Airway epithelial cell (primary cell): Measurements from ENCODE around the gene ABCB9. TPM values are rescaled to one million over a fixed set of nuclear protein-coding genes. Genes with fewer than 3 reads are reported as not detected.

Source experiments
- total RNA-seq: library from RNA; depleted of rRNA; stranded (reverse); fragments of >200 nt; gene quantifications from 2 replicates; pipeline ENCODE4 v1.2.3, GENCODE V29; 2015

ABCB9 gene
- total RNA-seq: 4.1 and 7.2 TPM in 2 replicates

DNA sequence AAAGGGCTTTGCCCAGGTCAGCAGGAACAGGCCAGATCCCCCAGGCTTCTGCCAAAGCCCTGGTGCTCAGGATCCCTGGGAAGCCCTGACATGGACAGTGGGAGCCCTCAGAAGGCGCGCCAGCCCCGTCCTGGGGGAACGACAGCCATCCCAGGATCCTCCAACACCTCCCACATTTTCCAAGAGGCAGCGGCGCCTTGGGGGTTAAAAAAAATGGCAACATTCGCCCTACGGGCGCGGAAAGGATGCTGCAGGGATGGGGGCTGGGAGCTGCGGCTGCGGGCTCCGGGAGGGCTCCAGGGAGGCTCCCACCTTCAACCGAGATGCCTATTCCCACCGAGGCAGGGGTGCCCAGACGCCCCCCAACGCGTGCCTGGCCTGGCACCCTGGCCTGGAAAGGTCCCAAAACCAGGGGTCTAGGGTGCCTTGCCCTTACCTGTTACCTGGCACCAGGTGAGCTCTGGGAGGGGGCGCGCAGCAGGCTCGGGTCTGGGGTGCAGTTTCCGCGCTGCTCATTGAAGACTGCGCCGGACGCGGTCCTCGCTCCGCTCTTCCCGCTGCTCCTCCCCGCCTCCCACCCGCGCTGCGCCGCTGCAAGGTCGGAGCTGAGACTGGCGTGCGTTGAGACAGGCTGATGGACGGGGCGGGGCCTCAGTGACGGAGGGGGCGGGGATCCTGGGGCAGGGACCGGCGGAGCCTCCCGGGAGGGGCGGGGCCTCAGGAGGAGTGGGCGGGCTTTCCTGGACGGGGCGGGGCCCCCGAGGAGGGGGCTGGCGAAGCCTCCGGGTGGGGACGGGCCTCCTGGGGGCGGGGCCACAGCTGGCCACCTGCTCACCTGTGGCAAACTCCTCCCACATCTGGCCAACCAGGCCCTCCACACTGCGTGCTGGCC, at the start of gene ABCB9:
ABCB9 (minus strand) TSS at position 613 of the 892 bp plus-strand sequence. CDS start 6,228 bp downstream, outside the sequence.

DNA sequence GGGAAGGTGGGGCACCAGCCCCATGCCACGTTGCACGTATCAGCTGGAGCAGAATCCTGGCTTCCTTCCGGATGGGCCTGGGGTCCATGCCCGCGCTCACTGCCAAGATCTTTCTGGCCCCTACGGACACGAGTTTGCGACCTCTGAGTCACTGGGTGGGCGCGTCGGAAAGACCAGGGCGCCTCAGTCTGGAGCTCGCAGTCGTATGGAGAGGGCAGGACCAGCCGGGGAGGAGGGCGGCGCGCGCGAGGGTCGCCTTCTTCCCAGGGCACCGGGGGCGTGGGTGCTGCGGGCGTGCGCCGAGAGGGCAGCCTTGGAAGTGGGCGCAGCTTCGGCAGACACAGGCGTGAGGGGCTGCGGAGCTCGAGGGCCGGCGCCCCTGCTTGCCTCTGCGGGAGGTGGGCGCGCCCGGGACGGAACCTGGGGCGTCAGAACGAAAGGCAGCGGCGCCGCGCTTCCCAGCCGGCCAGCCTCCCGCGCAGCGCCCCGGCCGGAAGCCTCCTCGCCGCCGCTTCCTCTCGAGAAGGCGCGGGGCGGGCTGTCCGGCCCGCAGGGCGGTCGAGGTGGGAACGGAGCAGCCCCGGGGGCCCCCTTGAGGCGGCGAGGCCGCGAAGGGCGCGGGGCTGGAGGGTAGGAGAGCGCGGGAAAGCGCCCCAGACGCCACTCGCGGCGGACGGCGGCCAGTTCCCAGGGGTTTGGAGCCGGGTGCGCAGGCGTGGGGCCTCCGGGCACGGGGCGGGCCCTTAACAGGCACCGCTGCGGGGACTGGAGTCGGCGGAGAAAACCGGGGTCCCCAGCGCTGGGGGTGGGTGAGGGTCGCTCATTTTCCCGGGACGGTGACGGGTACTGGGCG, 14.1 kb upstream of the ABCB9 start, which contains the start of gene ARL6IP4:
ARL6IP4 (plus strand) TSS at position 499 of the 853 bp plus-strand sequence. CDS start 459 bp downstream, outside the sequence.

DNA sequence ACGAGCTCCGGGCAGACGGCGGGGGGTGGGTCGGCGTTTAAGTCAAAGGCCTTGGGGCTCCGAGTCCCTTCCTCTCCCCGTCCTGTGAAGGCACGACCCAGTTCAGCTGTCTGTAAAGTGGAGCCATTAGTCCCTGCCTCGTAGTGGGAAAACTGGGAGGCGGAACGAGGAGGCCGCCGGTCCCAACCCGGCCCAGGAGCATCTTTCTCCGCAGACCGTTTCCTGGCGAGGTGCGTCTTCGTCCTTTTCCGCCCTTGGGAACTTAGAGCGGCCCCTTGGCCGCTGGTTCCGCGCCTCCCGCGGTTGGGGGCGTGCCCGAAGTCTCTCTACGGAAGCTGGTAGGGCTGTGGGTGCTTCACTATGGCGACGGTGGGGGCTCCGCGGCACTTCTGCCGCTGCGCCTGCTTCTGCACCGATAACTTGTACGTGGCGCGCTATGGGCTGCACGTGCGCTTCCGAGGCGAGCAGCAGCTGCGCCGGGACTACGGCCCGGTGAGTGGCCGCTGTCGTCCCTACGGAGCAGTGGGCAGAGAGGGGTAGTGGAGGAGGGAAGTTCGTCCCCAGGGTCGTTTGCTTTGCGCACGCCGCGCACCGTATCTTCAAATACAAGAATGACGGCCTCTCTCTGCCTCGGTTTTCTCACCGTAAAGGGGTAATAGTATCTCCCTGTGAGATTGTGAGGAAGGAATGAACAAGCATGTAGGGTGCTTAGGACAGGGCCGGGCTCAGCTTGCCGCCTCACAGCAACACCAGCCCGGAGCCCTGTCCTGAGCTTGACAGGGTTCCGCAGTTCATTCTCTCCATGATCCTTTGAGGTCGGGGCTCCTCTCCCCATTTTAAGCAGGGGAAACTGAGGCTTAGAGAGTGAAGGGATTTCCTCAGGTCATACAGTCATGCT, 8.9 kb upstream of the ABCB9 start, which contains the start of gene OGFOD2:
OGFOD2 (plus strand) TSS at position 353 of the 898 bp plus-strand sequence; CDS start at position 361, 8 bp downstream.

GRCh38 chr12:122895704-122896636, 70.3 kb downstream of the ABCB9 start, which contains the start of gene VPS37B:
VPS37B (minus strand) TSS chr12:122896124; CDS start chr12:122896062, 62 bp downstream.

Other genes with a start within 250 kb of the ABCB9 start
- 0.70 and 2.0 TPM in 2 replicates for gene HCAR3, start 249.7 kb downstream of the ABCB9 start, total RNA-seq
- 0.05 and 0.21 TPM in 2 replicates for gene HCAR1, start 235.6 kb downstream of the ABCB9 start, total RNA-seq
- 38.8 and 41.3 TPM in 2 replicates for gene DENR, start 213.6 kb downstream of the ABCB9 start, total RNA-seq
- 0.14 TPM in 1 of 2 replicates, not detected in the other for gene CCDC62, start 191.9 kb downstream of the ABCB9 start, total RNA-seq
- 49.5 and 50.5 TPM in 2 replicates for gene HIP1R, start 131.0 kb downstream of the ABCB9 start, total RNA-seq
- 71.3 and 77.0 TPM in 2 replicates for gene VPS37B, start 70.3 kb downstream of the ABCB9 start, total RNA-seq
- 9.8 and 14.2 TPM in 2 replicates for gene OGFOD2, start 8.8 kb upstream of the ABCB9 start, total RNA-seq
- 255 and 280 TPM in 2 replicates for gene ARL6IP4, start 14.2 kb upstream of the ABCB9 start, total RNA-seq
- 3.3 and 7.4 TPM in 2 replicates for gene PITPNM2, start 184.6 kb upstream of the ABCB9 start, total RNA-seq